Vagina (tissue), 2 donors: Measurements from ENCODE around the gene CYP4F3. TPM values are rescaled to one million over a fixed set of nuclear protein-coding genes. Genes with fewer than 3 reads are reported as not detected.
"Not testable (repeated sequence)": the region's sequence is repeated elsewhere in the genome, so short reads cannot be mapped to it uniquely, and the experiment has no call there.

Experiments used
- DNase-seq, 2 donors: peaks; one replicate each; pipeline ENCODE4 v3.0.0-alpha.2; 2017; ENCODE audit errors: extremely low spot score in 2 of 2
- H3K27ac ChIP-seq: fragments of 200-600 bp; sonication (generic); one replicate; pipeline ENCODE4 v1.5.1; 2019
- H3K27me3 ChIP-seq: fragments of 200-600 bp; sonication (generic); one replicate; pipeline ENCODE4 v1.5.1; 2019
- H3K36me3 ChIP-seq, 2 donors: fragments of 200-600 bp; sonication (generic); one replicate each; pipeline ENCODE4 v1.5.1; 2017 to 2019
- H3K4me1 ChIP-seq: fragments of 200-600 bp; sonication (generic); one replicate; pipeline ENCODE4 v1.5.1; 2019
- H3K4me3 ChIP-seq, 2 donors: fragments of 200-600 bp; sonication (generic); 1 replicate in 1 of 2; 2 replicates in 1 of 2; pipeline ENCODE4 v1.5.1; 2016 to 2019
- H3K9me3 ChIP-seq: fragments of 200-600 bp; sonication (generic); one replicate; pipeline ENCODE4 v1.5.1; 2019
- POLR2A ChIP-seq, 2 donors: fragments of 450-650 bp; IDR thresholded peaks; one replicate each; pipeline ENCODE4 v1.6.1; 2017; ENCODE audit warnings: antibody characterized with exemption in 2 of 2, mild to moderate bottlenecking in 2 of 2, moderate library complexity in 2 of 2
- POLR2AphosphoS5 ChIP-seq, 2 donors: sonication (generic); formaldehyde crosslinking; IDR thresholded peaks; one replicate each; pipeline ENCODE4 v1.9.0; 2017; ENCODE audit warnings: antibody characterized with exemption in 2 of 2, mild to moderate bottlenecking in 2 of 2, low read depth in 1 of 2; ENCODE audit not compliant: insufficient read depth in 1 of 2
- intact Hi-C: fragments of 100-400 bp; cut with DNase I; formaldehyde crosslinking; loops from one replicate; pipeline ENCODE4 v1.15.1; 2023
- total RNA-seq: library from RNA; depleted of rRNA; stranded (reverse); fragments of >200 nt; gene quantifications from one replicate; pipeline ENCODE4 v1.2.3, GENCODE V29; 2016
- TF ChIP-seq, protein P1 (sequence below), 3 experiments: fragments of 450-650 bp in 2 of 3; fragments of 200-600 bp in 1 of 3; sonication (generic) in 1 of 3; IDR thresholded peaks; one replicate each; pipeline ENCODE4 v1.5.1; 2017 to 2019; ENCODE audit warnings: antibody characterized with exemption in 3 of 3, mild to moderate bottlenecking in 2 of 3, moderate library complexity in 2 of 3

The CYP4F3 gene
- total RNA-seq, 1 donor from 2014 or later, result 29.7 TPM

DNA sequence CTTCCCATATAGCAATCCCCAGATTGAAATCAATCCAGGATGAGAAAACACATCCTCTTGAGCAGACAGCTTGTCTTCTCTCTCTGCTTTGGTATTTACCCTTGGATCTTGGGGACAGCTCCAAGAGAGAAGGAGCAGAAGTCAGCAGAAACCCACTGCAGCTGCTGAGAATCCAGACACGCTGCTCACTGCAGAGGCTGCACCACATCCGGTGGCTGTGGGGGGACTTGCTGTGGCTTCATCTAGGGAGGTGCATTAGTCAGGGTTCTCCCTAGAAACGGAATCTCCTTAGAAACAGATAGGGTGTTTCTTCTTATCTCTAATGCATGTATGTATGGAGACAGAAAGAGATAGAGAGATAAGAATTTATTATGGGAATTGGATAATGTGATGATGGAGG lies 34.9 kb downstream of the CYP4F3 start:
- intact Hi-C loops, result no loop called here
- no peaks in the 10 kb centered on the region for H3K9me3 ChIP-seq
- H3K27me3 ChIP-seq, result no peaks in the 10 kb centered on the region
- no peak overlapping the region for H3K27ac ChIP-seq
- peaks cover 0 to 5% of the 10 kb centered on the region in 2 donors for H3K36me3 ChIP-seq
- H3K4me1 ChIP-seq, result peaks cover 24% of the 10 kb centered on the region
- TF ChIP-seq POLR2A (IDR thresholded peaks at IDR 0.05), result no peak
- TF ChIP-seq, protein P1, sequence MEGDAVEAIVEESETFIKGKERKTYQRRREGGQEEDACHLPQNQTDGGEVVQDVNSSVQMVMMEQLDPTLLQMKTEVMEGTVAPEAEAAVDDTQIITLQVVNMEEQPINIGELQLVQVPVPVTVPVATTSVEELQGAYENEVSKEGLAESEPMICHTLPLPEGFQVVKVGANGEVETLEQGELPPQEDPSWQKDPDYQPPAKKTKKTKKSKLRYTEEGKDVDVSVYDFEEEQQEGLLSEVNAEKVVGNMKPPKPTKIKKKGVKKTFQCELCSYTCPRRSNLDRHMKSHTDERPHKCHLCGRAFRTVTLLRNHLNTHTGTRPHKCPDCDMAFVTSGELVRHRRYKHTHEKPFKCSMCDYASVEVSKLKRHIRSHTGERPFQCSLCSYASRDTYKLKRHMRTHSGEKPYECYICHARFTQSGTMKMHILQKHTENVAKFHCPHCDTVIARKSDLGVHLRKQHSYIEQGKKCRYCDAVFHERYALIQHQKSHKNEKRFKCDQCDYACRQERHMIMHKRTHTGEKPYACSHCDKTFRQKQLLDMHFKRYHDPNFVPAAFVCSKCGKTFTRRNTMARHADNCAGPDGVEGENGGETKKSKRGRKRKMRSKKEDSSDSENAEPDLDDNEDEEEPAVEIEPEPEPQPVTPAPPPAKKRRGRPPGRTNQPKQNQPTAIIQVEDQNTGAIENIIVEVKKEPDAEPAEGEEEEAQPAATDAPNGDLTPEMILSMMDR (IDR thresholded peaks at IDR 0.05), result no peak
- TF ChIP-seq POLR2AphosphoS5 (IDR thresholded peaks at IDR 0.05; ENCODE audit: insufficient read depth in 1 of 2, low read depth in 1 of 2), result no peak
- DNase-seq, result no peak
- no peak overlapping the region for H3K4me3 ChIP-seq

DNA sequence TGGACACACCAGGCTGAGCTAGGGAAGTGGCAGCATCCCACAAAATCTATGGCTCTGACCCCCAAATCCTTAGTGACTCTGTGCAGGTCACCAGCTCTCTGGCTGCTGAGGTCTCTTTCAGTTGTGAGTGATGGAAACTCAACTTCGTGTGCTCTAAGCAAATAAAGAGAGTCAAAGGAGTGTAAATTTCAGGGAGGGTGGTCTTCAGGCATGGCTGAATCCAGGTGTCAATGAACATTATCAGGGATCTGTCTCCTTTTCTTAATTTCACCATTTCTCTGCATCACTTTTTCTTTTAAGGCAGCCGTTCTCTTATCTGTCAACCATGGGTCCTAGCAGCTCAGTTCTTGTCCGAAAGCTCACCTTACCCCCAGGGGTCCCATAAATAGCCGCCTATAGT lies 38.4 kb downstream of the CYP4F3 start:
- no peak for TF ChIP-seq POLR2AphosphoS5 (IDR thresholded peaks at IDR 0.05; ENCODE audit: insufficient read depth in 1 of 2, low read depth in 1 of 2)
- TF ChIP-seq, protein P1 (IDR thresholded peaks at IDR 0.05), result no peak
- no peak for TF ChIP-seq POLR2A (IDR thresholded peaks at IDR 0.05)
- Histone ChIP-seq H3K4me1 (peaks cover 4% of the 10 kb centered on the region), H3K27me3 (no peaks in the 10 kb centered on the region), H3K27ac (no peak overlapping the region), H3K4me3 (no peak overlapping the region), H3K9me3 (no peaks in the 10 kb centered on the region), H3K36me3 (peaks cover 0 to 15% of the 10 kb centered on the region in 2 donors)
- intact Hi-C loops, result no loop called here
- no peak for DNase-seq

DNA sequence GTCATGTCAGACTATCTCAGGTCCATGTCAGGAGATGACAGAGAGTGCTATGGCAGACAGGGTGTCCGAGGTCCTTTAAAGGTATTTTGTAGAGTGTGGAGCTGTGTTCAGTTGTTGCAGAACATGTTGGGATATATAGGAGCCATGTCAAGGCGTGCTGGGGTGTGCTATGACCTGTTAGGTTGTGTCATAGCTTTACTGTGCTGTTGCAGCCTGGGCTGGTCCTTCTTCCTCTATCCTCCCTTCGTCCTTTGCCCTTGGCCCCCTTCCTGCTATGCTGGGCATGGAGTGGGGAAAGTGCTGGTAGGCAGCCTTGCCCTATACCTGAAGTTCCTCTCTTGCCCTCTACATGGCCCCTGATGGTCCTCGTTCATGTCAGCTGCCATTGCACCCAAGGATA lies 39.2 kb downstream of the CYP4F3 start:
- peaks cover 0 to 21% of the 10 kb centered on the region in 2 donors for H3K36me3 ChIP-seq

DNA sequence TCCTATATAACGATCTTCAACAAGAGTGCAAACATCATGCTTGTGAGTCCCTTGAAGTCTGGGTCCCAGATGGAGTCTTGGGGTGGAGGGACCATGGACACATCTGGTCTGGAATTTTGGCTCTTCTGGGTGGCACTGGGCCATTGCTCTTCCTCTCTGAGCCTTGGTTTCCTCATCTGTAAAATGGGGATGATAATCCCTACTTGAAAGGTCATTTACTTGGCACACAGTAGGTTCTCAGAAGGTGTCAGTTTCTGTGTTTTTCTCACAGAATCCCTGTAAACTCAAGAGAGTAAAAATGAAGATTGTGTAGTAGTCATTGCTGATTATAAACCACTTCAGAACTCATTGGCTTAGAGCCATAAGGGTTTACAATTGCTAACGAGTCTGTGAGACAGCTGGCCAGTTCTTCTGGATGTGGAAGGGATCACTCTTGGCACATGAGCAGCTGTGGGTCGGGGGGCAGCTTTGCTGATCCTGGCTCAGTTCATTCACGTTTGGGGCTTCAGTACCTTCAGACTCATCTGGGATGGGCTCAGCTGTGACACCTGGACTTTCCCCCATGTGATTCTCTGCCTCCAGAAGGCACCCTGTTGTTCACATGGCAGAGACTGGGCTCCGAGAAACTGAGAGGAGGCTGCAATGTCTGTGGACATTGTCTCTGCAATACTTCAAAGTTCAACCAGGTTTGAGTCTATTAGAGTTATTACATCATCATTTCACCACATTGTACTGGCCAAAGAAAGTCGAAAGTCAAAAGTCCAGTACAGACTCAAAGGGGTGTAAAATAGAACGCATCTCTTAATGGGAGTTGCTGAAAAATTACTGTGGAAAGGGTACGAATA lies 40.0 kb downstream of the CYP4F3 start:
- Histone ChIP-seq H3K36me3 (peaks cover 0 to 29% of the 10 kb centered on the region in 2 donors), H3K9me3 (no peaks in the 10 kb centered on the region), H3K27ac (no peak overlapping the region), H3K4me3 (no peak overlapping the region), H3K27me3 (no peaks in the 10 kb centered on the region), H3K4me1 (no peaks in the 10 kb centered on the region)
- intact Hi-C loops, result no loop called here
- DNase-seq, result no peak
- TF ChIP-seq POLR2AphosphoS5 (IDR thresholded peaks at IDR 0.05; ENCODE audit: insufficient read depth in 1 of 2, low read depth in 1 of 2) (no peak), POLR2A (IDR thresholded peaks at IDR 0.05) (no peak)
- TF ChIP-seq, protein P1 (IDR thresholded peaks at IDR 0.05), result no peak

More for the DNA sequence above, 39.2 kb downstream of the CYP4F3 start:
- H3K27ac ChIP-seq, H3K27me3 ChIP-seq, H3K4me3 ChIP-seq, H3K9me3 ChIP-seq, intact Hi-C loops, H3K4me1 ChIP-seq, DNase-seq: not testable (repeated sequence)

DNA sequence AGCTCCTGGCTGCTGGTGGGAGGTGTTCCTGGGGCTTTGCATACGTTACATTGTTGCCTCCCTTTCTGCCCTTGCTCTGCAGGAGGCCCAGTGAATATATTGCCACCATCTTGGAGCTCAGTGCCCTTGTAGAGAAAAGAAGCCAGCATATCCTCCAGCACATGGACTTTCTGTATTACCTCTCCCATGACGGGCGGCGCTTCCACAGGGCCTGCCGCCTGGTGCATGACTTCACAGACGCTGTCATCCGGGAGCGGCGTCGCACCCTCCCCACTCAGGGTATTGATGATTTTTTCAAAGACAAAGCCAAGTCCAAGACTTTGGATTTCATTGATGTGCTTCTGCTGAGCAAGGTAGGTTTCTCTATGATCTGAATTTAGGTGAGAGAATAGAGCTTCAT lies 42.7 kb downstream of the CYP4F3 start:
- intact Hi-C loops, result no loop called here
- no peak for TF ChIP-seq POLR2AphosphoS5 (IDR thresholded peaks at IDR 0.05; ENCODE audit: insufficient read depth in 1 of 2, low read depth in 1 of 2)
- TF ChIP-seq, protein P1 (IDR thresholded peaks at IDR 0.05), result no peak
- Histone ChIP-seq H3K4me3 (no peak overlapping the region), H3K9me3 (no peaks in the 10 kb centered on the region), H3K27ac (no peak overlapping the region), H3K27me3 (no peaks in the 10 kb centered on the region), H3K4me1 (no peaks in the 10 kb centered on the region), H3K36me3 (peaks cover 0 to 52% of the 10 kb centered on the region in 2 donors)
- no peak for DNase-seq
